ENCODE results near the gene CEP131.

Gene CEP131

GRCh38 chr17:81182596-81182995 is 40.2 kb downstream of the CEP131 start:
- no peak for TF ChIP-seq CTCF (IDR thresholded peaks at IDR 0.05; ENCODE audit: extremely low read depth, missing control alignments)
- no peak for DNase-seq (ENCODE audit: low spot score)

- DNase-seq (ENCODE audit: low spot score) = no peak
Measured at GRCh38 chr17:81181811-81182185, 41.0 kb downstream of the CEP131 start.

GRCh38 chr17:81180836-81181810 is 41.6 kb downstream of the CEP131 start:
- DNase-seq (ENCODE audit: low spot score) = no peak
- no peak for TF ChIP-seq CTCF (IDR thresholded peaks at IDR 0.05; ENCODE audit: extremely low read depth, missing control alignments)

More at GRCh38 chr17:81181811-81182185, 41.0 kb downstream of the CEP131 start:
- TF ChIP-seq CTCF (IDR thresholded peaks at IDR 0.05; ENCODE audit: extremely low read depth, missing control alignments) = no peak

- DNase-seq (ENCODE audit: low spot score) = no peak
- no peak for TF ChIP-seq CTCF (IDR thresholded peaks at IDR 0.05; ENCODE audit: extremely low read depth, missing control alignments)
Measured at GRCh38 chr17:81179861-81180260, 42.9 kb downstream of the CEP131 start.

- DNase-seq (ENCODE audit: low spot score) = no peak
- no peak for TF ChIP-seq CTCF (IDR thresholded peaks at IDR 0.05; ENCODE audit: extremely low read depth, missing control alignments)
Measured at GRCh38 chr17:81179220-81179619, 43.5 kb downstream of the CEP131 start.

GRCh38 chr17:81178136-81179091 is 44.4 kb downstream of the CEP131 start:
- no peak for DNase-seq (ENCODE audit: low spot score)

More at GRCh38 chr17:81178136-81179091, 44.4 kb downstream of the CEP131 start:
- TF ChIP-seq CTCF (IDR thresholded peaks at IDR 0.05; ENCODE audit: extremely low read depth, missing control alignments) = no peak

Measured in GM20000 (cell line).